Body of pancreas (tissue), 4 donors: ENCODE measurements around the gene FGF22.

Experiments used
- CTCF ChIP-seq, 7 experiments: fragments of 450-650 bp in 4 of 7; fragments of 200-600 bp in 3 of 7; sonication (generic) in 3 of 7; IDR thresholded peaks; one replicate each; pipeline ENCODE4 v1.5.1; 2016 to 2019; ENCODE audit warnings: antibody characterized with exemption in 7 of 7
- POLR2A ChIP-seq, 3 donors: fragments of 450-650 bp; IDR thresholded peaks; one replicate each; pipeline ENCODE4 v1.6.1; 2016; ENCODE audit warnings: antibody characterized with exemption in 3 of 3, mild to moderate bottlenecking in 2 of 3

GRCh38 chr19:610801-611480, 28.7 kb upstream of the FGF22 start:
- no peak for TF ChIP-seq CTCF (IDR thresholded peaks at IDR 0.05)
- TF ChIP-seq POLR2A (IDR thresholded peaks at IDR 0.05), result no peak
